ENCODE data around the gene BOC. TPM values are rescaled to one million over a fixed set of nuclear protein-coding genes. Genes with fewer than 3 reads are reported as not detected.

BOC gene
- total and polyA plus RNA-seq, 2 experiments from 2014 or later, result 2.1 to 4.1 TPM

DNA sequence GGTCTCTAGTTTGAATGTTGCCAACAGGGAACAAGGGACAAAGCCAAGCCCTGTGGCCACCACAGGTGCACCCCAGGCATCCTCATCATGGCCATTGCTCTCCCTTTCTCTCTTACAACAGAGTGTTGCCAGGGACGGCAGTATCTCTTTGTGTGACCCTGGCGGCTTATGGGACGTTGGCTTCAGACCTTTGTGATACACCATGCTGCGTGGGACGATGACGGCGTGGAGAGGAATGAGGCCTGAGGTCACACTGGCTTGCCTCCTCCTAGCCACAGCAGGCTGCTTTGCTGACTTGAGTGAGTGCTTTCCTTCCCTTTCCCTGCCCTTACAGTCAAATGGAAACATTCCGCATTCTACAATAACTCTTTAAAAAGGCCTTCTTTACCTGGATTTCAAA lies 38.2 kb downstream of the BOC start:
- Mint-ChIP-seq H3K36me3 (ENCODE audit: low read depth) (no peaks in the 10 kb centered on the region; the same call in 2 of the 3 replicates), H3K27ac (no peak overlapping the region), H3K4me1 (peaks cover 42% of the 10 kb centered on the region), H3K4me3 (no peak overlapping the region), H3K27me3 (ENCODE audit: insufficient read depth, low read depth, poor library complexity) (peaks cover 3% of the 10 kb centered on the region), H3K9me3 (no peaks in the 10 kb centered on the region)
- Histone ChIP-seq H4K20me1 (replicated peaks; ENCODE audit: insufficient read depth) (no peaks in the 10 kb centered on the region), H3K4me2 (no peak overlapping the region), H3K4me3 (no peak overlapping the region), H3K27ac (ENCODE audit: low read depth) (no peak overlapping the region), H3K4me1 (ENCODE audit: insufficient read depth) (peaks cover 27% of the 10 kb centered on the region), H3K36me3 (ENCODE audit: insufficient read depth) (no peaks in the 10 kb centered on the region), H3K27me3 (ENCODE audit: insufficient read depth) (no peaks in the 10 kb centered on the region), H2AFZ (no peak overlapping the region), H3K79me2 (replicated peaks; ENCODE audit: insufficient read depth) (no peaks in the 10 kb centered on the region), H3K9me2 (ENCODE audit: insufficient read depth) (no peaks in the 10 kb centered on the region), H3F3A (replicated peaks; ENCODE audit: low read depth) (no peaks in the 10 kb centered on the region)
- ATAC-seq, result no peak
- TF ChIP-seq NANOG (IDR thresholded peaks at IDR 0.05; ENCODE audit: borderline replicate concordance), result no peak
- TF ChIP-seq, protein P1, sequence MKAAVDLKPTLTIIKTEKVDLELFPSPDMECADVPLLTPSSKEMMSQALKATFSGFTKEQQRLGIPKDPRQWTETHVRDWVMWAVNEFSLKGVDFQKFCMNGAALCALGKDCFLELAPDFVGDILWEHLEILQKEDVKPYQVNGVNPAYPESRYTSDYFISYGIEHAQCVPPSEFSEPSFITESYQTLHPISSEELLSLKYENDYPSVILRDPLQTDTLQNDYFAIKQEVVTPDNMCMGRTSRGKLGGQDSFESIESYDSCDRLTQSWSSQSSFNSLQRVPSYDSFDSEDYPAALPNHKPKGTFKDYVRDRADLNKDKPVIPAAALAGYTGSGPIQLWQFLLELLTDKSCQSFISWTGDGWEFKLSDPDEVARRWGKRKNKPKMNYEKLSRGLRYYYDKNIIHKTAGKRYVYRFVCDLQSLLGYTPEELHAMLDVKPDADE (IDR thresholded peaks at IDR 0.05), result no peak
- no peak for TF ChIP-seq EZH2 (IDR thresholded peaks at IDR 0.05; ENCODE audit: low read depth, unreplicated experiment)
- TF ChIP-seq POLR2AphosphoS5 (IDR thresholded peaks at IDR 0.05; ENCODE audit: low read depth), result no peak
- TF ChIP-seq CREB1 (CRISPR knock-in tag; IDR thresholded peaks at IDR 0.05; ENCODE audit: low read depth), result no peak
- TF ChIP-seq, protein P2, sequence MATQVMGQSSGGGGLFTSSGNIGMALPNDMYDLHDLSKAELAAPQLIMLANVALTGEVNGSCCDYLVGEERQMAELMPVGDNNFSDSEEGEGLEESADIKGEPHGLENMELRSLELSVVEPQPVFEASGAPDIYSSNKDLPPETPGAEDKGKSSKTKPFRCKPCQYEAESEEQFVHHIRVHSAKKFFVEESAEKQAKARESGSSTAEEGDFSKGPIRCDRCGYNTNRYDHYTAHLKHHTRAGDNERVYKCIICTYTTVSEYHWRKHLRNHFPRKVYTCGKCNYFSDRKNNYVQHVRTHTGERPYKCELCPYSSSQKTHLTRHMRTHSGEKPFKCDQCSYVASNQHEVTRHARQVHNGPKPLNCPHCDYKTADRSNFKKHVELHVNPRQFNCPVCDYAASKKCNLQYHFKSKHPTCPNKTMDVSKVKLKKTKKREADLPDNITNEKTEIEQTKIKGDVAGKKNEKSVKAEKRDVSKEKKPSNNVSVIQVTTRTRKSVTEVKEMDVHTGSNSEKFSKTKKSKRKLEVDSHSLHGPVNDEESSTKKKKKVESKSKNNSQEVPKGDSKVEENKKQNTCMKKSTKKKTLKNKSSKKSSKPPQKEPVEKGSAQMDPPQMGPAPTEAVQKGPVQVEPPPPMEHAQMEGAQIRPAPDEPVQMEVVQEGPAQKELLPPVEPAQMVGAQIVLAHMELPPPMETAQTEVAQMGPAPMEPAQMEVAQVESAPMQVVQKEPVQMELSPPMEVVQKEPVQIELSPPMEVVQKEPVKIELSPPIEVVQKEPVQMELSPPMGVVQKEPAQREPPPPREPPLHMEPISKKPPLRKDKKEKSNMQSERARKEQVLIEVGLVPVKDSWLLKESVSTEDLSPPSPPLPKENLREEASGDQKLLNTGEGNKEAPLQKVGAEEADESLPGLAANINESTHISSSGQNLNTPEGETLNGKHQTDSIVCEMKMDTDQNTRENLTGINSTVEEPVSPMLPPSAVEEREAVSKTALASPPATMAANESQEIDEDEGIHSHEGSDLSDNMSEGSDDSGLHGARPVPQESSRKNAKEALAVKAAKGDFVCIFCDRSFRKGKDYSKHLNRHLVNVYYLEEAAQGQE (IDR thresholded peaks at IDR 0.05; ENCODE audit: unreplicated experiment), result no peak
- no peak for TF ChIP-seq ZNF114 (CRISPR knock-in tag; IDR thresholded peaks at IDR 0.05)
- no peak for TF ChIP-seq ZNF331 (CRISPR knock-in tag; IDR thresholded peaks at IDR 0.05; ENCODE audit: low read depth)
- no peak for TF ChIP-seq EZH2phosphoT487 (IDR thresholded peaks at IDR 0.05; ENCODE audit: unreplicated experiment)
- TF ChIP-seq, protein P3, sequence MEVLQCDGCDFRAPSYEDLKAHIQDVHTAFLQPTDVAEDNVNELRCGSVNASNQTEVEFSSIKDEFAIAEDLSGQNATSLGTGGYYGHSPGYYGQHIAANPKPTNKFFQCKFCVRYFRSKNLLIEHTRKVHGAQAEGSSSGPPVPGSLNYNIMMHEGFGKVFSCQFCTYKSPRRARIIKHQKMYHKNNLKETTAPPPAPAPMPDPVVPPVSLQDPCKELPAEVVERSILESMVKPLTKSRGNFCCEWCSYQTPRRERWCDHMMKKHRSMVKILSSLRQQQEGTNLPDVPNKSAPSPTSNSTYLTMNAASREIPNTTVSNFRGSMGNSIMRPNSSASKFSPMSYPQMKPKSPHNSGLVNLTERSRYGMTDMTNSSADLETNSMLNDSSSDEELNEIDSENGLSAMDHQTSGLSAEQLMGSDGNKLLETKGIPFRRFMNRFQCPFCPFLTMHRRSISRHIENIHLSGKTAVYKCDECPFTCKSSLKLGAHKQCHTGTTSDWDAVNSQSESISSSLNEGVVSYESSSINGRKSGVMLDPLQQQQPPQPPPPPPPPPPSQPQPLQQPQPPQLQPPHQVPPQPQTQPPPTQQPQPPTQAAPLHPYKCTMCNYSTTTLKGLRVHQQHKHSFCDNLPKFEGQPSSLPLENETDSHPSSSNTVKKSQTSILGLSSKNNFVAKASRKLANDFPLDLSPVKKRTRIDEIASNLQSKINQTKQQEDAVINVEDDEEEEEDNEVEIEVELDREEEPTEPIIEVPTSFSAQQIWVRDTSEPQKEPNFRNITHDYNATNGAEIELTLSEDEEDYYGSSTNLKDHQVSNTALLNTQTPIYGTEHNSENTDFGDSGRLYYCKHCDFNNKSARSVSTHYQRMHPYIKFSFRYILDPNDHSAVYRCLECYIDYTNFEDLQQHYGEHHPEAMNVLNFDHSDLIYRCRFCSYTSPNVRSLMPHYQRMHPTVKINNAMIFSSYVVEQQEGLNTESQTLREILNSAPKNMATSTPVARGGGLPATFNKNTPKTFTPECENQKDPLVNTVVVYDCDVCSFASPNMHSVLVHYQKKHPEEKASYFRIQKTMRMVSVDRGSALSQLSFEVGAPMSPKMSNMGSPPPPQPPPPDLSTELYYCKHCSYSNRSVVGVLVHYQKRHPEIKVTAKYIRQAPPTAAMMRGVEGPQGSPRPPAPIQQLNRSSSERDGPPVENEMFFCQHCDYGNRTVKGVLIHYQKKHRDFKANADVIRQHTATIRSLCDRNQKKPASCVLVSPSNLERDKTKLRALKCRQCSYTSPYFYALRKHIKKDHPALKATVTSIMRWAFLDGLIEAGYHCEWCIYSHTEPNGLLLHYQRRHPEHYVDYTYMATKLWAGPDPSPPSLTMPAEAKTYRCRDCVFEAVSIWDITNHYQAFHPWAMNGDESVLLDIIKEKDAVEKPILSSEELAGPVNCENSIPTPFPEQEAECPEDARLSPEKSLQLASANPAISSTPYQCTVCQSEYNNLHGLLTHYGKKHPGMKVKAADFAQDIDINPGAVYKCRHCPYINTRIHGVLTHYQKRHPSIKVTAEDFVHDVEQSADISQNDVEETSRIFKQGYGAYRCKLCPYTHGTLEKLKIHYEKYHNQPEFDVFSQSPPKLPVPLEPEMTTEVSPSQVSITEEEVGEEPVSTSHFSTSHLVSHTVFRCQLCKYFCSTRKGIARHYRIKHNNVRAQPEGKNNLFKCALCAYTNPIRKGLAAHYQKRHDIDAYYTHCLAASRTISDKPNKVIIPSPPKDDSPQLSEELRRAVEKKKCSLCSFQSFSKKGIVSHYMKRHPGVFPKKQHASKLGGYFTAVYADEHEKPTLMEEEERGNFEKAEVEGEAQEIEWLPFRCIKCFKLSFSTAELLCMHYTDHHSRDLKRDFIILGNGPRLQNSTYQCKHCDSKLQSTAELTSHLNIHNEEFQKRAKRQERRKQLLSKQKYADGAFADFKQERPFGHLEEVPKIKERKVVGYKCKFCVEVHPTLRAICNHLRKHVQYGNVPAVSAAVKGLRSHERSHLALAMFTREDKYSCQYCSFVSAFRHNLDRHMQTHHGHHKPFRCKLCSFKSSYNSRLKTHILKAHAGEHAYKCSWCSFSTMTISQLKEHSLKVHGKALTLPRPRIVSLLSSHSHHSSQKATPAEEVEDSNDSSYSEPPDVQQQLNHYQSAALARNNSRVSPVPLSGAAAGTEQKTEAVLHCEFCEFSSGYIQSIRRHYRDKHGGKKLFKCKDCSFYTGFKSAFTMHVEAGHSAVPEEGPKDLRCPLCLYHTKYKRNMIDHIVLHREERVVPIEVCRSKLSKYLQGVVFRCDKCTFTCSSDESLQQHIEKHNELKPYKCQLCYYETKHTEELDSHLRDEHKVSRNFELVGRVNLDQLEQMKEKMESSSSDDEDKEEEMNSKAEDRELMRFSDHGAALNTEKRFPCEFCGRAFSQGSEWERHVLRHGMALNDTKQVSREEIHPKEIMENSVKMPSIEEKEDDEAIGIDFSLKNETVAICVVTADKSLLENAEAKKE (CRISPR knock-in tag; IDR thresholded peaks at IDR 0.05), result no peak
- TF ChIP-seq, protein P4, sequence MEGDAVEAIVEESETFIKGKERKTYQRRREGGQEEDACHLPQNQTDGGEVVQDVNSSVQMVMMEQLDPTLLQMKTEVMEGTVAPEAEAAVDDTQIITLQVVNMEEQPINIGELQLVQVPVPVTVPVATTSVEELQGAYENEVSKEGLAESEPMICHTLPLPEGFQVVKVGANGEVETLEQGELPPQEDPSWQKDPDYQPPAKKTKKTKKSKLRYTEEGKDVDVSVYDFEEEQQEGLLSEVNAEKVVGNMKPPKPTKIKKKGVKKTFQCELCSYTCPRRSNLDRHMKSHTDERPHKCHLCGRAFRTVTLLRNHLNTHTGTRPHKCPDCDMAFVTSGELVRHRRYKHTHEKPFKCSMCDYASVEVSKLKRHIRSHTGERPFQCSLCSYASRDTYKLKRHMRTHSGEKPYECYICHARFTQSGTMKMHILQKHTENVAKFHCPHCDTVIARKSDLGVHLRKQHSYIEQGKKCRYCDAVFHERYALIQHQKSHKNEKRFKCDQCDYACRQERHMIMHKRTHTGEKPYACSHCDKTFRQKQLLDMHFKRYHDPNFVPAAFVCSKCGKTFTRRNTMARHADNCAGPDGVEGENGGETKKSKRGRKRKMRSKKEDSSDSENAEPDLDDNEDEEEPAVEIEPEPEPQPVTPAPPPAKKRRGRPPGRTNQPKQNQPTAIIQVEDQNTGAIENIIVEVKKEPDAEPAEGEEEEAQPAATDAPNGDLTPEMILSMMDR (conservative IDR thresholded peaks at IDR 0.05; ENCODE audit: low read depth in 2 of 2), result no peak
- TF ChIP-seq STAT1 (IDR thresholded peaks at IDR 0.05; ENCODE audit: unreplicated experiment), result no peak
- DNase-seq (ENCODE audit: low spot score), result no peak
